ENCODE measurements around the gene LY86. TPM values are rescaled to one million over a fixed set of nuclear protein-coding genes. Genes with fewer than 3 reads are reported as not detected.
A peak's percentile ranks its signal among the peaks of the same experiment; 100 is the strongest.

The LY86 gene
- total RNA-seq, 2 donors from 2014 or later = 2.3 TPM; not detected in 1

DNA sequence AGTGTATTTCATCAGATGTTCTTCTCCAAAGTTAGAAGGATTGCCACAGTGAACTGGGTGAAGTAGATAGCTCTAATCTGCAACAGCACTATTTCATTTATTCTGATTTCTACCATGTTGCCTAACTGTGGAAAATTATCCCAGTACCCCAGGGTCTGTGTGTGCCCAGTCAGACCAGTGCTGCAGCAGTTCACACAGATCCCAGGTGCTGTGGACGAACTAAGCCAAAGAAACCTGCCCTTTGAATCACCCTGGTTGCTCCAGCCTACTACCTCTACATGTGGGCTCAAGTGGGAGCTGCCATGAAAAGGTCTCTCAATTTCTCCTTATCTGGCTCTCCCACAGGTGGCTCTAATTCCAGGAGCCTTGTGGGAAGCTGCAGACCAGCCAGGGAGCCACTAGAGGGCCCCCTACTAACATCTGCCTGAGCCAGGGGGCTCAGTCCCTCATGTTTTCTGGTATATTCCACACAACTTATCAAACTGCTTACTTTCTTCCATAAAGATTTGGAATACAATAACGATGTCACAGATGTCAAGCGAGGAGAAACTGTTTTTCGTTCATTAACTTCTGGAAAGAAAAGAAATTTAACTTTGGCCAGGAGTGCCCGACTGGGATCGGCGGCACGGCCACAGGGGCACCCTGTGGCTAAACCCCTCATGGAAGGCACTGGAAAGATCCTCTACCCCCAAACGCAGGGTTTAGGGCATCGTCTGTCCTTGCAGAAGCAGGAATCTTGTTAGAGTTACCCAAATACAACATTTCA is 31.6 kb upstream of the LY86 start:
- H3K4me1 ChIP-seq = peaks cover 14% of the 10 kb centered on the region
- DNase-seq = peak; percentile 58 to 72 (median 62)
- TF ChIP-seq, protein P1, sequence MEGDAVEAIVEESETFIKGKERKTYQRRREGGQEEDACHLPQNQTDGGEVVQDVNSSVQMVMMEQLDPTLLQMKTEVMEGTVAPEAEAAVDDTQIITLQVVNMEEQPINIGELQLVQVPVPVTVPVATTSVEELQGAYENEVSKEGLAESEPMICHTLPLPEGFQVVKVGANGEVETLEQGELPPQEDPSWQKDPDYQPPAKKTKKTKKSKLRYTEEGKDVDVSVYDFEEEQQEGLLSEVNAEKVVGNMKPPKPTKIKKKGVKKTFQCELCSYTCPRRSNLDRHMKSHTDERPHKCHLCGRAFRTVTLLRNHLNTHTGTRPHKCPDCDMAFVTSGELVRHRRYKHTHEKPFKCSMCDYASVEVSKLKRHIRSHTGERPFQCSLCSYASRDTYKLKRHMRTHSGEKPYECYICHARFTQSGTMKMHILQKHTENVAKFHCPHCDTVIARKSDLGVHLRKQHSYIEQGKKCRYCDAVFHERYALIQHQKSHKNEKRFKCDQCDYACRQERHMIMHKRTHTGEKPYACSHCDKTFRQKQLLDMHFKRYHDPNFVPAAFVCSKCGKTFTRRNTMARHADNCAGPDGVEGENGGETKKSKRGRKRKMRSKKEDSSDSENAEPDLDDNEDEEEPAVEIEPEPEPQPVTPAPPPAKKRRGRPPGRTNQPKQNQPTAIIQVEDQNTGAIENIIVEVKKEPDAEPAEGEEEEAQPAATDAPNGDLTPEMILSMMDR (IDR thresholded peaks at IDR 0.05) = peak; percentile 51 to 86 (median 69)
- no peak for TF ChIP-seq POLR2A (IDR thresholded peaks at IDR 0.05)
- WGBS, 2 donors = 46 to 50% methylated on average over 10 of the region's 10 CpGs
- no peak overlapping the region for H3K27ac ChIP-seq
- H3K9me3 ChIP-seq = no peaks in the 10 kb centered on the region
- H3K36me3 ChIP-seq (replicated peaks in 1 of 2; ENCODE audit: insufficient read depth in 1 of 2, low read depth in 2 of 2) = no peaks in the 10 kb centered on the region
- no peak overlapping the region for H3K4me3 ChIP-seq
- ATAC-seq = peak; percentile 84
- intact Hi-C loops (cut with DNase I) = no loop called here
- no peaks in the 10 kb centered on the region for H3K27me3 ChIP-seq

DNA sequence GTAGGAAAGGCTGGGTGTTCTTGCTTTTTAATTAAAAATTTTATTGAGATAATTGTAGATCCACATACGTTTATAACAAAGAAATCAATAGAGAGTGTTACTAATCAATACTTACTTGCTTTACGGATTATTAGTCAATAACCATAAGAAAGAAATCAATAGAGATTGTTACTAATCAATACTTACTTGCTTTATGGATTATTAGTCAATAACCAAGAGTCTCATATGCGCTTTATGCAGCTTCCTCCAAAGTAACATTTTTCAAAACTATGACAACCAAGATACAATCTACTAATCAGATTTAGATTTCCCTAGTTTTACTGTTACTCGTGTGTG is 31.0 kb upstream of the LY86 start:
- Histone ChIP-seq H3K4me1 (peaks cover 14% of the 10 kb centered on the region), H3K27me3 (no peaks in the 10 kb centered on the region), H3K9me3 (no peaks in the 10 kb centered on the region), H3K27ac (no peak overlapping the region), H3K36me3 (replicated peaks in 1 of 2; ENCODE audit: insufficient read depth in 1 of 2, low read depth in 2 of 2) (no peaks in the 10 kb centered on the region), H3K4me3 (no peak overlapping the region)
- no peak for ATAC-seq
- WGBS, 2 donors = 46 to 53% methylated on average over 4 of the region's 4 CpGs
- intact Hi-C loops (cut with DNase I) = no loop called here
- TF ChIP-seq, protein P1 (IDR thresholded peaks at IDR 0.05) = no peak
- no peak for TF ChIP-seq POLR2A (IDR thresholded peaks at IDR 0.05)
- DNase-seq = no peak

DNA sequence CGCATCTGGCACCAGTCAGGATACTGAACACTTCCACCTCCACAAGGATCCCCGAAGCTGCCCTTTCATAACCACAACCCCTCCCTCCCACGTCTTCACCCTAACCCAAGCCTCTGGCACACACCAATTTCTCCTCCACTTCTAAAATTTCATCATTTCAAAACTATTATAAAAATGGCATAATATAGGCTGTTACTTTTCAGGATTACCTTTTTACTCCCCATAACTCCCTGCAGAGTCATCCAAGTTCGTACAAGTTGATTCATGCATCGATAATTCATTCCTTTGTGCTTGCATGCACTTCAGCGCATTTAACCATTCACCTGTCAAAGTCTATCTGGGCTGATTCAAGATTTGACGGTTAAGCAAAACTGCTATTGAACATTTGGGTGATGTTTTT is 30.6 kb upstream of the LY86 start:
- no peak for ATAC-seq
- Histone ChIP-seq H3K36me3 (replicated peaks in 1 of 2; ENCODE audit: insufficient read depth in 1 of 2, low read depth in 2 of 2) (no peaks in the 10 kb centered on the region), H3K9me3 (no peaks in the 10 kb centered on the region), H3K27ac (no peak overlapping the region), H3K4me1 (peaks cover 14% of the 10 kb centered on the region), H3K4me3 (no peak overlapping the region), H3K27me3 (no peaks in the 10 kb centered on the region)
- intact Hi-C loops (cut with DNase I) = no loop called here
- WGBS, 2 donors = 70 to 77% methylated on average over 7 of the region's 7 CpGs
- no peak for DNase-seq
- TF ChIP-seq, protein P1 (IDR thresholded peaks at IDR 0.05) = no peak
- no peak for TF ChIP-seq POLR2A (IDR thresholded peaks at IDR 0.05)

DNA sequence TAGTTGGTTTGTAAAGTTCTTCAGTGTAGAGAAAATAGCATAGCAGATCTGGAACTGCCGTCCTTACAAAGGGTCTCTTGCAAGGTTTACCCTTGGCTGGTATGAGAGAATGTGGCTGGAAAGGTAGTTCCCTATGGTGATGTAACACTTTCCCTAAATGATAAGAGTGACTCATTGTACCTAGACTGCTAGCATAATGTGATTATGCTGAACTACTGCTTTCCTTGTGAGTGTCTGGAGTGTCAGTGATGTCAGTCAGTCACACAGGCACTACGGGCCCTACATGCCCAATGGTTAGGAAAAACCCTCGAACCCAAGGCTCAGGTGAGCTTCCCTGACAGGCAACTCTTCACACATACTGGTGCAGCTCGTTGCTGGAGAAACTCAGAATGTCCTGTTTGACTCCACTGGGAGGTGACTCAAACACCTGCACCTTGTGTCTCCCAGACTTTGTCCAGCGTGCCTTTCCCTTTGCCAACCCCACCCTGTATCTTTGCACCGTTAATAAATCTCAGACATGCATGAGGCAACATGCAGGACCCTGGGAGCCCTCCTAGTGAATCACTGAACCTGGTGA is 28.4 kb upstream of the LY86 start:
- WGBS, 2 donors = 72 to 80% methylated on average over 5 to 6 of the region's 6 CpGs
- peaks cover 32% of the 10 kb centered on the region for H3K4me1 ChIP-seq
- ATAC-seq = peak; percentile 71
- no peaks in the 10 kb centered on the region for H3K36me3 ChIP-seq (replicated peaks in 1 of 2; ENCODE audit: insufficient read depth in 1 of 2, low read depth in 2 of 2)
- no peak for DNase-seq
- no peaks in the 10 kb centered on the region for H3K9me3 ChIP-seq
- H3K27me3 ChIP-seq = no peaks in the 10 kb centered on the region
- no peak overlapping the region for H3K27ac ChIP-seq
- intact Hi-C loops (cut with DNase I) = no loop called here
- H3K4me3 ChIP-seq = no peak overlapping the region
- TF ChIP-seq POLR2A (IDR thresholded peaks at IDR 0.05) = no peak
- TF ChIP-seq, protein P1 (IDR thresholded peaks at IDR 0.05) = no peak

DNA sequence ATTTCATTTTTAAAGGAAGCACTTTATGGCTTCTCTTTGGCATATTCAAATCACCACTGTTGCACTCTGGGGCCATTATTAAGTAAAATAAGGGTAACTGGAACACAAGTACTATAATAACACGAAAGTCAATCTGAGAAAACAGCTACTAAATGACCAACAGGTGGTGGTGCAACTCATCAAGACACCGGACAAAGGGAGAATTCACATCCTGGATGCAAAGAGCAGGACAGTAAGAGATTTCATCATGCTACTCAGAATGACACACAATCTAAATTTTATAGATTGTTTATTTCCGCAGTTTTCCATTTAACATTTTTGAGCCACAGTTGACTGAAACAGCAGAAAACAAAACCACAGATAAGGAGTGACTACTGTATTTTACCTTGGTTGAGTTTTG is 27.6 kb upstream of the LY86 start:
- WGBS, 2 donors = 79 to 80% methylated on average over 3 of the region's 3 CpGs
- peaks cover 41% of the 10 kb centered on the region for H3K4me1 ChIP-seq

More for the DNA sequence above, 27.6 kb upstream of the LY86 start:
- Histone ChIP-seq H3K4me3 (no peak overlapping the region), H3K27me3 (no peaks in the 10 kb centered on the region), H3K36me3 (replicated peaks in 1 of 2; ENCODE audit: insufficient read depth in 1 of 2, low read depth in 2 of 2) (no peaks in the 10 kb centered on the region), H3K9me3 (no peaks in the 10 kb centered on the region), H3K27ac (no peak overlapping the region)
- TF ChIP-seq POLR2A (IDR thresholded peaks at IDR 0.05) = no peak
- TF ChIP-seq, protein P1 (IDR thresholded peaks at IDR 0.05) = no peak
- no peak for DNase-seq
- ATAC-seq = no peak
- intact Hi-C loops (cut with DNase I) = no loop called here
